HG03342 (cell line): ENCODE data around the gene POLD3.

Experiments
- ATAC-seq: cut with Tn5 transposase; IDR thresholded peaks from one replicate; pipeline ENCODE4 v1.9.1; 2021; ENCODE audit warnings: mild to moderate bottlenecking, moderate library complexity; ENCODE audit not compliant: unreplicated experiment

POLD3 gene

GRCh38 chr11:74684661-74685060, 92.3 kb downstream of the POLD3 start:
- no peak for ATAC-seq

GRCh38 chr11:74685338-74685737, 93.0 kb downstream of the POLD3 start:
- no peak for ATAC-seq

- no peak for ATAC-seq
Observed at GRCh38 chr11:74685905-74686304, 93.5 kb downstream of the POLD3 start.

- no peak for ATAC-seq
Observed at GRCh38 chr11:74686792-74687191, 94.4 kb downstream of the POLD3 start.

- ATAC-seq = no peak
Observed at GRCh38 chr11:74687237-74688023, 95.0 kb downstream of the POLD3 start.

GRCh38 chr11:74689666-74690065, 97.3 kb downstream of the POLD3 start:
- no peak for ATAC-seq

GRCh38 chr11:74691755-74692154, 99.4 kb downstream of the POLD3 start:
- no peak for ATAC-seq
